HepG2 (cell line): ENCODE measurements around the gene RSL1D1. TPM values are rescaled to one million over a fixed set of nuclear protein-coding genes. Genes with fewer than 3 reads are reported as not detected.

Source experiments
- ATF7 ChIP-seq, 2 experiments: fragments of 450-650 bp in 1 of 2; sonication (generic) in 1 of 2; formaldehyde crosslinking in 1 of 2; IDR thresholded peaks; 2 replicates each; pipeline versions ENCODE4 v1.4.0 to v1.6.1; 2016 to 2020; ENCODE audit warnings: antibody characterized with exemption in 1 of 2, mild to moderate bottlenecking in 1 of 2, missing genetic modification reagents in 1 of 2
- GMEB1 ChIP-seq: sonication (generic); formaldehyde crosslinking; IDR thresholded peaks from 2 replicates; pipeline ENCODE4 v1.5.1; 2020; ENCODE audit warnings: missing genetic modification reagents, mild to moderate bottlenecking, borderline replicate concordance
- KDM6A ChIP-seq: IDR thresholded peaks from 2 replicates; pipeline ENCODE4 v1.6.1; 2016; ENCODE audit warnings: low read depth
- MATR3 ChIP-seq: sonication (generic); formaldehyde crosslinking; IDR thresholded peaks from 2 replicates; pipeline ENCODE4 v1.4.0; 2020; ENCODE audit warnings: missing genetic modification reagents
- NFIC ChIP-seq: IDR thresholded peaks from 2 replicates; pipeline ENCODE4 v1.6.1; 2012; ENCODE audit warnings: mild to moderate bottlenecking, low read length, inconsistent platforms
- NR1H2 ChIP-seq: sonication (generic); formaldehyde crosslinking; IDR thresholded peaks from 2 replicates; pipeline ENCODE4 v1.8.1; 2022; ENCODE audit warnings: low read depth, missing genetic modification reagents, borderline replicate concordance
- ONECUT2 ChIP-seq: sonication (generic); formaldehyde crosslinking; IDR thresholded peaks from 2 replicates; pipeline ENCODE4 v1.4.0; 2020; ENCODE audit warnings: missing genetic modification reagents
- PTBP1 ChIP-seq: fragments of 200-400 bp; formaldehyde crosslinking; IDR thresholded peaks from 2 replicates; pipeline ENCODE4 v1.6.1; 2018; ENCODE audit warnings: low read length, low read depth; ENCODE audit not compliant: poor library complexity, severe bottlenecking
- RFX3 ChIP-seq: IDR thresholded peaks from 2 replicates; pipeline ENCODE4 v1.6.1; 2016; ENCODE audit warnings: missing biosample characterization, missing genetic modification reagents
- TIGD3 ChIP-seq: sonication (generic); formaldehyde crosslinking; IDR thresholded peaks from 2 replicates; pipeline ENCODE4 v1.5.1; 2020; ENCODE audit warnings: mild to moderate bottlenecking, missing genetic modification reagents, borderline replicate concordance
- ZBTB49 ChIP-seq: sonication (generic); formaldehyde crosslinking; IDR thresholded peaks from 2 replicates; pipeline ENCODE4 v1.4.0; 2020; ENCODE audit warnings: missing genetic modification reagents, borderline replicate concordance
- ZNF264 ChIP-seq: sonication (generic); formaldehyde crosslinking; IDR thresholded peaks from 2 replicates; pipeline ENCODE4 v1.4.0; 2020; ENCODE audit warnings: missing genetic modification reagents
- ZNF280D ChIP-seq: sonication (generic); formaldehyde crosslinking; IDR thresholded peaks from 2 replicates; pipeline ENCODE4 v1.5.1; 2020; ENCODE audit warnings: mild to moderate bottlenecking, missing genetic modification reagents
- ZNF296 ChIP-seq: sonication (generic); formaldehyde crosslinking; conservative IDR thresholded peaks from 2 replicates; pipeline ENCODE4 v1.5.0; 2020; ENCODE audit warnings: mild to moderate bottlenecking, missing genetic modification reagents
- ZNF788 ChIP-seq: sonication (generic); formaldehyde crosslinking; IDR thresholded peaks from 2 replicates; pipeline ENCODE4 v1.5.0; 2020; ENCODE audit warnings: mild to moderate bottlenecking, missing genetic modification reagents, borderline replicate concordance
- ZXDC ChIP-seq: sonication (generic); formaldehyde crosslinking; IDR thresholded peaks from 2 replicates; pipeline ENCODE4 v1.5.0; 2020; ENCODE audit warnings: mild to moderate bottlenecking, missing genetic modification reagents
- polyA plus RNA-seq, 8 experiments: library from polyadenylated mRNA; depleted of rRNA in 3 of 8; stranded (reverse) in 7 of 8; unstranded in 1 of 8; fragments of >200 nt; fragmentation: Illumina TruSeq in 4 of 8; extraction: Trizol in 4 of 8; gene quantifications; 2 replicates each; pipeline versions ENCODE4 v1.2.1 to v1.2.3, GENCODE V29; 2011 to 2016; ENCODE audit warnings: low read depth in 4 of 8, missing spikeins in 1 of 8, mixed read lengths in 1 of 8; ENCODE audit not compliant: insufficient read depth in 1 of 8
- total RNA-seq, 5 experiments: library from RNA; depleted of rRNA; stranded (reverse); fragments of >200 nt; fragmentation: Illumina TruSeq; extraction: Trizol; gene quantifications; 2 replicates each; pipeline ENCODE4 v1.2.3, GENCODE V29; 2016; ENCODE audit warnings: low read depth in 1 of 5

Gene RSL1D1
- total and polyA plus RNA-seq, 2 of the 13 experiments (the other 11 are each of a cell fraction or from before 2014, with no cell fraction given) = 187 to 343 TPM

GRCh38 chr16:11796227-11797165 lies 54.8 kb downstream of the RSL1D1 start (continued):
- TF ChIP-seq ZNF280D (CRISPR knock-in tag) = no peak
- TF ChIP-seq ATF7 (IDR thresholded peaks at IDR 0.05) = no peak
- TF ChIP-seq ATF7 (CRISPR knock-in tag; IDR thresholded peaks at IDR 0.05) = no peak
- TF ChIP-seq PTBP1 = peak; percentile 54
- no peak for TF ChIP-seq GMEB1 (CRISPR knock-in tag)
- TF ChIP-seq NFIC = no peak
- TF ChIP-seq ZBTB49 (CRISPR knock-in tag) = no peak
- no peak for TF ChIP-seq ZNF264 (CRISPR knock-in tag)
- no peak for TF ChIP-seq KDM6A
- peak; percentile 35; the same call in 1 of the 2 replicates for TF ChIP-seq ZXDC (CRISPR knock-in tag)
- no peak for TF ChIP-seq ONECUT2 (CRISPR knock-in tag)
- TF ChIP-seq NR1H2 = no peak; the same call in 1 of the 2 replicates
- TF ChIP-seq ZNF788 (CRISPR knock-in tag) = no peak; the same call in 1 of the 2 replicates
- peak; percentile 92 for TF ChIP-seq ZNF296 (CRISPR knock-in tag)
- no peak; the same call in 1 of the 2 replicates for TF ChIP-seq MATR3 (CRISPR knock-in tag)
- no peak for TF ChIP-seq RFX3 (CRISPR knock-in tag)
- TF ChIP-seq TIGD3 (CRISPR knock-in tag) = no peak
